ENCODE results near the gene FANCD2.
"Not testable (repeated sequence)": the region's sequence is repeated elsewhere in the genome, so short reads cannot be mapped to it uniquely, and the experiment has no call there.

Gene FANCD2

GRCh38 chr3:10026084-10026890, at the start of gene FANCD2:
FANCD2 (plus strand) TSS chr3:10026437; CDS start chr3:10028658, 2,221 bp downstream.
- peak; percentile 61 for DNase-seq (ENCODE audit: low read depth, low spot score)

DNA sequence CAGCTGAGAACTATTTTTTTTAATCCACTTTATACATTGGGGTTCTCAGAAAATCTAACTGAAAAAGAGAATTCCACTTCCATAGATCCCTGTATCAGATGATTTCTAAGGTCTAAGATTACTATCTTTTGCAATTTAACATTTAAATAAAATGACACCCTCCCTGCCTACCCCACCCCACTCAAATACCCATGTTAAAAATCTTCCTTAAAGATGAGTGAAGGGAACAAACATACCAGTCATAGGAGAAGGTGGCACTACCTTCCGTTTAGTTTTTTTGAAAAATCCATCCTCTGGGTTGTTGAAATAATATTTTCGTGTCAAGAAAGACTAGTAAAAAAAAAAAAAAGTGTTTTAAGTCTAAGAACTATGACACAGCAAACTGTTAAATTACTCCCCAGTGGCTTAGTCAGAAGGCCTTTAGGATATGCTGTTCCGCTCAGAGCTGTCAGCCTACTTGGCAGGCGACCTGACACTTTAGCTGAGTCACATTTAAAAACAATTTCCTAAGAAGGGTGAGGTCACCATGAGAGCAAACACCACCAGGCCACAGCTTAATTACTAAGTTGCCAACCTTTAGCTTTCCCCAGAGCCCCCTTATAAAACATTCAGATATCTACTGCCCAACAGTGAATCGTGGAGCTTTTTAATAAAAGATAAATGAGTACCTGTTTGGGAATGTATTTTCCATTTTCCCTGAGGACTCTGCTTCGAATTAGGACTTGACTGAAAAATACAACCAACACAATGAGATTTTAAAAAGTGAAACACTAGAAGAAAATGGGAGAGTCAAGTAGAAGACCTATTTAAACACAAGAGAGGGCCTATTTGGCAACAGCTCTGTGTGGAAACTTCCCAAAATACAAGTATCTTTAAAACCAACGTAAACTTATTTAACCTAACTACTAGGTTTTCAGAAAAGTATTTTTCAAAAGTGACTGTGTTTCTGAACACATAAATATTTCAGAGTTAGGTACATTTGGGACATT, 49.2 kb upstream of the FANCD2 start:
- peak; percentile 62 for DNase-seq (ENCODE audit: low read depth, low spot score)

DNA sequence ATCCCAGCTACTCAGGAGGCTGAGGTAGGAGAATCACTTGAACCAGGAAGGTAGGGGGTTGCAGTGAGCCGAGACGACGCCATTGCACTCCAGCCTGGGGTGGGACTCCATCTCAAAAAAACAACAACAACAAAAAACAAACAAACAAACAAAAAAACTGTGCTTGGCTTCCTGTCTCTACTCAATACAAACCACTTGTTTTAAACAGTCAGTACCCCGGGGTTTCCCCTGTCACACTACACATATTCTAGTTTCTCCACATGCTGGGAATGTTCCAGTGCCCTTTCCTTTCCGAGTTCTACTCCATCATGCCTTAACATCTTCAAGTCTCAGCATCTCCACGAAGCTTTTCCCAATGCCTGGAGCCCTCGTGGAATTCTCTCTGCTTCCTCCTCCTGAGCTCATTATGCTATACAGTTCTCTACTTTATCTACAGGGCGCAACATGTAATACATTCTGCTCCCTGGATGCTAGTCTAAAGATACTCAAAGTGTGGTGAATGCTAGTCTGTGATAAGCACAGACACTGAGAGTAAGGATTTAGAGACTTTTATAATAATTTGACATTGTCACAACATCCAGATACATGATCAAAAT, 47.4 kb upstream of the FANCD2 start:
- no peak for DNase-seq (ENCODE audit: low read depth, low spot score)

- no peak for DNase-seq (ENCODE audit: low read depth, low spot score)
Observed at GRCh38 chr3:9980251-9980650, 46.0 kb upstream of the FANCD2 start.

DNA sequence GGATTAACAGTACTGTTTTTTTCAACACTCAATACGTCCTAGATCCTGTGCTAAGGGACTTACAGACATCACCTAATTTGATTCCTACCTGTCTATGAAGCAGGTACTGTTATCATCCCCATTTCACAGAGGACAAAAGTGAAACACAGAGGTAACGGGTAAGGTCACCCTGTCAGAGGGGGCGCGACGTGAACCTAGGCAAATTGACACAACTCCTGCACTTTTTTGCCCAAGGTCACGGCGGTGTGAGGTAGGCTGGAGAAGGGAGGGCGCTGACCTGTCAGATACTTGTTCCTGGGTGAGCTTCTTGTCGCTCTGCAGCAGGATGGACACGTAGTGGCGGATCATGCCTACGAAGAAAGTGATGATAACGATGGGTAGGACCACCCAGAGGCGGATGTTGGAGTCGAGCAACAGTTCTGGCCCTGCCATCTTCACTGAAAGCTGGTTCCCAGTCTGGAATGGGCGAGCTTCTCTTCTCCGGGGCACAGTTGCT, 40.0 kb upstream of the FANCD2 start:
- no peak for DNase-seq (ENCODE audit: low read depth, low spot score)

GRCh38 chr3:9994086-9994844, 32.0 kb upstream of the FANCD2 start:
- no peak for DNase-seq (ENCODE audit: low read depth, low spot score)

GRCh38 chr3:10000686-10001085, 25.6 kb upstream of the FANCD2 start:
- no peak for DNase-seq (ENCODE audit: low read depth, low spot score)

- no peak for DNase-seq (ENCODE audit: low read depth, low spot score)
Observed at GRCh38 chr3:10002951-10003350, 23.3 kb upstream of the FANCD2 start.

- no peak for DNase-seq (ENCODE audit: low read depth, low spot score)
Observed at GRCh38 chr3:10004506-10004905, 21.7 kb upstream of the FANCD2 start.

DNA sequence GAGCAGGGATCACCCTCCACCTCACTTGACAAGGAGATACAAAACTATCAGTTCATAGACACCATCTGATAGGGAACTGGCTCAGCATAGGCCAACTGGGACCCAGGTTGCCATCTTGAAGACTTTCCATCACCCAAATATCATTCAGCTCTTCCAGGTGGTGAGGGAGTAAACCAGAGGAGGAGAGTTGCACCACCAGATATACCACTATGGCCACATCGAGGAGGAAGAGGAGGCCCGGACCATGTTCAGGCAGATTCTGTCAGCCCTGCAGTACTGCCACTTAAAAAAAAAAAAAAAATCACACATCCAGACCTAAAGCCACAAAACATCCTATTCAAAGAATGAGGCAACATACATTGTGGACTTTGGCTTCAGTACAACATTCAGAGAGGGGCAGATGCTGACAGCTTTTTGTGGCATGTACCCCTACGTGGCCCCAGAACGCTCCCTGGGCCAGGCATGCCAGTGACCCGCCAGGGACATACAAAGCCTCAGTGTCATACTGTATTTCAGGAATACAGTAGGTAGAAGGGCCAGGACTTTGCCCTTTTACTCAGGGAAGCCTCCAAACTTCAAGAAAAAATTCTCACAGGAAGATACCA, 21.2 kb upstream of the FANCD2 start:
- no peak for DNase-seq (ENCODE audit: low read depth, low spot score)

- DNase-seq (ENCODE audit: low read depth, low spot score) = no peak
Observed at GRCh38 chr3:10006048-10006761, 20.0 kb upstream of the FANCD2 start.

GRCh38 chr3:10006762-10007090, 19.5 kb upstream of the FANCD2 start:
- DNase-seq (ENCODE audit: low read depth, low spot score) = no peak

- DNase-seq (ENCODE audit: low read depth, low spot score) = no peak
Observed at GRCh38 chr3:10007126-10007782, 19.0 kb upstream of the FANCD2 start.

GRCh38 chr3:10008216-10008587, 18.0 kb upstream of the FANCD2 start:
- not testable (repeated sequence) for DNase-seq (ENCODE audit: low read depth, low spot score)

GRCh38 chr3:10008588-10009344, 17.5 kb upstream of the FANCD2 start:
- no peak for DNase-seq (ENCODE audit: low read depth, low spot score)

- no peak for DNase-seq (ENCODE audit: low read depth, low spot score)
Observed at GRCh38 chr3:10010421-10010877, 15.8 kb upstream of the FANCD2 start.

GRCh38 chr3:10010878-10011465, 15.3 kb upstream of the FANCD2 start:
- DNase-seq (ENCODE audit: low read depth, low spot score) = peak; percentile 63

DNA sequence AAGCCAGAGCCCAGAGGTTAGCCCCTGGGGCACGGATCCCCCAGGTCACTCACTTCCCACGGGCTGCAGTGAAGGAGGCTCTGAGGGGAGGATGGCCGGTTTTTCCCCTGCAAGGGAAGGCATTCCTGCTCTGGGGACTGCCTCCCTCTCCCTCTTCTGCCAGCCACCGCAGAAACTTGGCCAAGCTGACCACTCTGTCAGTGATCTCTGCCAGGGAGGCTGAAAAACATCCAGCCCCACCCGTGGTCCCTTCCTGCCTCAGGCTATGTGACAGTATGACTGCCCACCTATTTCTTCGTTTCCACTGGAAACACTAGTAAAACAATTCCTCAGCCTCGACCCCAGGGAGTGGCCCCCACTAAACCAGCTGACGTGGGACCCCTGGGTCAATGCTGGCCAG, 14.6 kb upstream of the FANCD2 start:
- DNase-seq (ENCODE audit: low read depth, low spot score) = no peak

All from smooth muscle cell of the brain vasculature (primary cell).